Esophagus muscularis mucosa (tissue), 4 donors: ENCODE results near the gene CLEC4E. TPM values are rescaled to one million over a fixed set of nuclear protein-coding genes. Genes with fewer than 3 reads are reported as not detected.
"Not testable (repeated sequence)": the region's sequence is repeated elsewhere in the genome, so short reads cannot be mapped to it uniquely, and the experiment has no call there.

Source experiments
- DNase-seq: peaks from one replicate; pipeline ENCODE4 v3.0.0-alpha.2; 2017; ENCODE audit errors: extremely low spot score
- H3K27ac ChIP-seq, 4 donors: fragments of 200-600 bp; sonication (generic); replicated peaks in 1 of 4; 1 replicate in 3 of 4; 2 replicates in 1 of 4; pipeline ENCODE4 v1.5.1; 2016 to 2019; ENCODE audit warnings: mild to moderate bottlenecking in 1 of 4
- H3K27me3 ChIP-seq, 4 donors: fragments of 200-600 bp; sonication (generic); one replicate each; pipeline versions ENCODE4 v1.5.1 to v1.6.0; 2016 to 2019
- H3K36me3 ChIP-seq, 4 donors: fragments of 200-600 bp; sonication (generic); one replicate each; pipeline ENCODE4 v1.5.1; 2016 to 2019
- H3K4me1 ChIP-seq, 4 donors: fragments of 200-600 bp; sonication (generic); one replicate each; pipeline ENCODE4 v1.5.1; 2016 to 2019
- H3K4me3 ChIP-seq, 4 donors: fragments of 200-600 bp; sonication (generic); 1 replicate in 2 of 4; 2 replicates in 2 of 4; pipeline ENCODE4 v1.5.1; 2016 to 2019; ENCODE audit warnings: mild to moderate bottlenecking in 4 of 4, moderate library complexity in 1 of 4
- H3K9me3 ChIP-seq, 4 donors: fragments of 200-600 bp; sonication (generic); 1 replicate in 3 of 4; 2 replicates in 1 of 4; pipeline ENCODE4 v1.5.1; 2016 to 2019
- EP300 ChIP-seq: sonication (generic); formaldehyde crosslinking; IDR thresholded peaks from one replicate; pipeline ENCODE4 v1.6.1; 2017; ENCODE audit warnings: antibody characterized with exemption
- POLR2A ChIP-seq: fragments of 450-650 bp; IDR thresholded peaks from one replicate; pipeline ENCODE4 v1.6.1; 2017; ENCODE audit warnings: antibody characterized with exemption, moderate library complexity, mild to moderate bottlenecking, low read depth
- POLR2AphosphoS5 ChIP-seq, 2 donors: sonication (generic); formaldehyde crosslinking; IDR thresholded peaks; one replicate each; pipeline ENCODE4 v1.6.1; 2017; ENCODE audit warnings: antibody characterized with exemption in 2 of 2
- WGBS: methylation state at CpG from one replicate; pipeline ENCODE4 v1.1.5; 2018; 5-methylcytosine and 5-hydroxymethylcytosine counted together
- intact Hi-C: fragments of 100-400 bp; cut with DNase I; formaldehyde crosslinking; loops from one replicate; pipeline ENCODE4 v1.15.1; 2023
- total RNA-seq, 4 donors: library from RNA; depleted of rRNA; stranded (reverse); fragments of >200 nt; gene quantifications; one replicate each; pipeline versions ENCODE4 v1.1.0 to v1.2.1, GENCODE V29; 2016
- TF ChIP-seq, protein P1 (sequence below), 3 experiments: fragments of 200-600 bp in 2 of 3; fragments of 450-650 bp in 1 of 3; sonication (generic) in 2 of 3; IDR thresholded peaks; one replicate each; pipeline ENCODE4 v1.5.1; 2017 to 2019; ENCODE audit warnings: antibody characterized with exemption in 3 of 3, mild to moderate bottlenecking in 2 of 3, moderate library complexity in 1 of 3

CLEC4E gene
- total RNA-seq, 4 donors from 2014 or later, result 0.71 to 5.1 (median 3.7) TPM; not detected in 1

DNA sequence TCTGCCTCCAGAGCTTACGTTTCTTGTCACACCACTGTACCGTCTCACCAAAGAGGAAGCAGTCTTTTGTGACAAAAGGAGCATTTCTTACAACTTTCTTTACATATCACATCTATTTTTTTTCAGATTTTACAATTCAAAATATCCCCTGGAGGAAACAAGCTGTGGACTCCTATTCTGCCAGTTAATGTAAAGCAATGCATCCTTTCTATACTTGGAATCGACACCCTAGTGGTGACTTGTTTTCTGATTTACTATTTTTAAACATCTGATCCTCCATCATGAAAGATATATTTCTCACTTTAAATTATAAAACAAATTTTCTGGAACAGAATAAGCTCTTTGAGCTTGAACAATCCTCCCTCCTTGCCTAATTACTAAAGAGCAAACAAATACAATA lies 37.2 kb upstream of the CLEC4E start:
- Histone ChIP-seq H3K4me1 (no peaks in the 10 kb centered on the region), H3K9me3 (no peaks in the 10 kb centered on the region), H3K36me3 (no peaks in the 10 kb centered on the region), H3K27me3 (no peaks in the 10 kb centered on the region), H3K4me3 (no peak overlapping the region), H3K27ac (no peak overlapping the region)
- no peak for DNase-seq
- TF ChIP-seq POLR2AphosphoS5 (IDR thresholded peaks at IDR 0.05) (no peak), POLR2A (no peak), EP300 (no peak)
- TF ChIP-seq, protein P1, sequence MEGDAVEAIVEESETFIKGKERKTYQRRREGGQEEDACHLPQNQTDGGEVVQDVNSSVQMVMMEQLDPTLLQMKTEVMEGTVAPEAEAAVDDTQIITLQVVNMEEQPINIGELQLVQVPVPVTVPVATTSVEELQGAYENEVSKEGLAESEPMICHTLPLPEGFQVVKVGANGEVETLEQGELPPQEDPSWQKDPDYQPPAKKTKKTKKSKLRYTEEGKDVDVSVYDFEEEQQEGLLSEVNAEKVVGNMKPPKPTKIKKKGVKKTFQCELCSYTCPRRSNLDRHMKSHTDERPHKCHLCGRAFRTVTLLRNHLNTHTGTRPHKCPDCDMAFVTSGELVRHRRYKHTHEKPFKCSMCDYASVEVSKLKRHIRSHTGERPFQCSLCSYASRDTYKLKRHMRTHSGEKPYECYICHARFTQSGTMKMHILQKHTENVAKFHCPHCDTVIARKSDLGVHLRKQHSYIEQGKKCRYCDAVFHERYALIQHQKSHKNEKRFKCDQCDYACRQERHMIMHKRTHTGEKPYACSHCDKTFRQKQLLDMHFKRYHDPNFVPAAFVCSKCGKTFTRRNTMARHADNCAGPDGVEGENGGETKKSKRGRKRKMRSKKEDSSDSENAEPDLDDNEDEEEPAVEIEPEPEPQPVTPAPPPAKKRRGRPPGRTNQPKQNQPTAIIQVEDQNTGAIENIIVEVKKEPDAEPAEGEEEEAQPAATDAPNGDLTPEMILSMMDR (IDR thresholded peaks at IDR 0.05), result no peak
- intact Hi-C loops, result no loop called here
- WGBS, result 79% methylated on average over 3 of the region's 3 CpGs

DNA sequence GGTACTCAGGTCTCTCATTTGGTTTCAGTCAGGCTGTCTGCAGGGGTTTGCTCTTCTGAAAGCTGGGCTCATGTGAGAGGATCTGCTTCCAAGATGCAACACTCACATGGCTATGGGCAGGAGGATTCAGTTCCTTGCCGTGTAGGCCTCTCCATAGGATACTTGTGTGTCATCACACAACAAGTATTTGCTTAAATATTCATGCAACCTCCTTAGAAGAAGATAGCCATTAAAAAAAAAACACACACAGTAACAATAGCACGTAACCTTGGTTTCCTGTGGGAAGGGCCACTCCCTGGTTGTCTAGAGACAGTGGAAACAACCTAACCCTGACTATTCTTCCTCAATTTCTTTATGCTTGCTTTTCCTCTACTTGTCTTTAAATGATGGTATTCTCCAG lies 31.8 kb upstream of the CLEC4E start:
- intact Hi-C loops, result no loop called here
- no peaks in the 10 kb centered on the region for H3K9me3 ChIP-seq
- H3K27me3 ChIP-seq, result no peaks in the 10 kb centered on the region
- TF ChIP-seq POLR2AphosphoS5 (IDR thresholded peaks at IDR 0.05), result no peak
- TF ChIP-seq EP300, result no peak
- TF ChIP-seq, protein P1 (IDR thresholded peaks at IDR 0.05), result no peak
- TF ChIP-seq POLR2A, result no peak
- no peak overlapping the region for H3K4me3 ChIP-seq
- H3K4me1 ChIP-seq, result no peaks in the 10 kb centered on the region
- no peak overlapping the region for H3K27ac ChIP-seq
- 48% methylated on average over 2 of the region's 2 CpGs for WGBS
- no peaks in the 10 kb centered on the region for H3K36me3 ChIP-seq
- no peak for DNase-seq

DNA sequence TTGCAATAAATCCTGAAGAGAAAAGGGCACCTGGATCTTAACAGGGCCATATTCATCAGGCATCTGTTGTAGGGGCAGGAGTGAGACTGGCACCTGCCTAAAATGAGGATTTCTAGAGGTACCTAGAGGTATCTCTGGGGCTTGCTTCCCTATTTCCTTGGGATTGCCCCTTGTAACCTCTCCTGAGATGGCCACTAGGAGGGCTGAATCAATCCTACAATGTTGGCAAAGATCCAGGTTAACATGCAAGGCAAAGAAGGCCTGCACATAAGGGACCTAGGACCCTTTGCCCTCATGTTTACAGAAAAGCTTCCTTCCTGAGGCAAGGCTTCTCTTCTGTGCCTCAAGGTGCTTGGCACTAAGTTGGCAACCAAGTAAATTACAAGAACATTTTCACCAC lies 25.8 kb upstream of the CLEC4E start:
- Histone ChIP-seq H3K9me3 (peaks cover 0 to 7% (median 0%) of the 10 kb centered on the region in 4 donors), H3K4me3 (no peak overlapping the region), H3K27me3 (peaks cover 0 to 4% (median 0%) of the 10 kb centered on the region in 4 donors), H3K27ac (no peak overlapping the region), H3K36me3 (no peaks in the 10 kb centered on the region), H3K4me1 (no peaks in the 10 kb centered on the region)
- intact Hi-C loops, result no loop called here
- no peak for TF ChIP-seq POLR2A
- no peak for DNase-seq

DNA sequence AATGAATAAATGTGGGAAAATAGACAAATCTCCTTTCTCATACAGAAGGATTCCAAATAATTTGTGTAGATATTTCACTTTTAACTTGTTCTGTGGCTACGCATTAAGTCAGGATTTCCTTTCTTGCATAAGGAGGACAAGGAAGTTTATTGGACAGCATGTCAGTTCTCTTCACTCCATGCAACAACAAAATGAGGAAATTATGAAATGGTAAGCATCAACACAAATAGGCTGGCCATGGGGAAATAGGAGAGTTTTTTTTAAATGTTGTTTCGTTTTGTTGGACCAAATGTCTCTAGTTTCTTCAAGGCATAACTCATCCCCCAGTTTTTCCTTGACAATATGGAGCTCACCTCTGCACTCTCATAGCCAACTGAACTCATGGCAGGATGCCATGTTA lies 25.3 kb upstream of the CLEC4E start:
- DNase-seq, intact Hi-C loops, H3K4me3 ChIP-seq, H3K4me1 ChIP-seq, H3K9me3 ChIP-seq, H3K36me3 ChIP-seq, H3K27ac ChIP-seq, H3K27me3 ChIP-seq: not testable (repeated sequence)
- WGBS, result 68% methylated on average over 2 of the region's 2 CpGs

DNA sequence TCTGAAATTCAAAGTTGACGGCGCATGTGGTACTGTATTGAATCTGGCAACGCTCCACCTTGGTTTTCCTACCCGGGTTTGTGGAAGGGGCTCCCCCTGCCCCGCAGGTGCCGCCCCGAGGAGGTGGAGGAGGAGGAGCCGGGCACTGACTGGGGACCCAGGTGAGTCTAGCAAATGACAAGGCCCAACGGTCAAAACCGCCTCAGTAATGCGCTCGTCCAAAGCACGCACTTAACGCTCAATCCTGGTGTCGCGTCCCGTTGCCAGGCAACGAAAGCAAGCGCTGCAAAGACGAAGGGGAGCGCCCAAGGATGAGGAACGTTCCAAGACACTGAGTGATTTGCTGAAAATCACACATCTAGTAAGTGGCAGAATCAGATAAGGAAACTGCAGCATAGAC lies 24.0 kb upstream of the CLEC4E start:
- H3K9me3 ChIP-seq, result peaks cover 0 to 7% (median 0%) of the 10 kb centered on the region in 4 donors
- H3K36me3 ChIP-seq, result no peaks in the 10 kb centered on the region
- H3K27ac ChIP-seq, result no peak overlapping the region
- peak; percentile 42 for DNase-seq
- H3K4me3 ChIP-seq, result no peak overlapping the region
- H3K4me1 ChIP-seq, result no peaks in the 10 kb centered on the region
- intact Hi-C loops, result no loop called here
- 73% methylated on average over 22 of the region's 22 CpGs for WGBS
- TF ChIP-seq POLR2AphosphoS5 (IDR thresholded peaks at IDR 0.05), result no peak
- TF ChIP-seq POLR2A, result no peak
- TF ChIP-seq, protein P1 (IDR thresholded peaks at IDR 0.05), result no peak
- no peak for TF ChIP-seq EP300
- peaks cover 0 to 4% (median 0%) of the 10 kb centered on the region in 4 donors for H3K27me3 ChIP-seq

DNA sequence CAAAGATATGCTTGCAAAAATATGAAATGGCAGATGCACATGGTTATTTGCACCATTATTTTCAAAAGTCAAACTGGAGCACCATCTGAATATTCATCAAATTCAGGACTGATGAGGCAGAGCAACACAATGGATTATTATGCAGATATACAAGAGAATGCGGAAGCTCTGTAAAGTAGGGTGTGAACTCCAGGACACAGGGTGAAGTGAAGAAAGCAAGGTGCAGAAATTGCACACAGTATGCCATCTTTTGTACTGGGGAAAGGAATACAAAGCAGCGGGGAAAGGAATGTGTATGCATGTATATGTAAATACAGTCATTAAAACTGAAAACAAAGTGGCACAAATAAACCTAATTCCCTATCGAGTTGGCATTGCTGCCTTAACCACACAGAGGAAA lies 22.7 kb upstream of the CLEC4E start:
- Histone ChIP-seq H3K4me3 (no peak overlapping the region), H3K9me3 (peaks cover 0 to 7% (median 0%) of the 10 kb centered on the region in 4 donors), H3K4me1 (no peaks in the 10 kb centered on the region), H3K36me3 (no peaks in the 10 kb centered on the region), H3K27ac (no peak overlapping the region), H3K27me3 (peaks cover 0 to 4% (median 0%) of the 10 kb centered on the region in 4 donors)
- TF ChIP-seq POLR2AphosphoS5 (IDR thresholded peaks at IDR 0.05) (no peak), POLR2A (no peak), EP300 (no peak)
- TF ChIP-seq, protein P1 (IDR thresholded peaks at IDR 0.05), result no peak
- peak; percentile 12 for DNase-seq
- WGBS, result 74% methylated on average over 3 of the region's 3 CpGs
- intact Hi-C loops, result no loop called here
